NCI-H1092 (cell line): ENCODE data around the gene ANGPTL2.
A peak's percentile ranks its signal among the peaks of the same experiment; 100 is the strongest.

ENCODE experiments used
- DNase-seq: peaks from one replicate; lab custom pipeline; 2025; lab: John Stamatoyannopoulos, UW

The ANGPTL2 gene

DNA sequence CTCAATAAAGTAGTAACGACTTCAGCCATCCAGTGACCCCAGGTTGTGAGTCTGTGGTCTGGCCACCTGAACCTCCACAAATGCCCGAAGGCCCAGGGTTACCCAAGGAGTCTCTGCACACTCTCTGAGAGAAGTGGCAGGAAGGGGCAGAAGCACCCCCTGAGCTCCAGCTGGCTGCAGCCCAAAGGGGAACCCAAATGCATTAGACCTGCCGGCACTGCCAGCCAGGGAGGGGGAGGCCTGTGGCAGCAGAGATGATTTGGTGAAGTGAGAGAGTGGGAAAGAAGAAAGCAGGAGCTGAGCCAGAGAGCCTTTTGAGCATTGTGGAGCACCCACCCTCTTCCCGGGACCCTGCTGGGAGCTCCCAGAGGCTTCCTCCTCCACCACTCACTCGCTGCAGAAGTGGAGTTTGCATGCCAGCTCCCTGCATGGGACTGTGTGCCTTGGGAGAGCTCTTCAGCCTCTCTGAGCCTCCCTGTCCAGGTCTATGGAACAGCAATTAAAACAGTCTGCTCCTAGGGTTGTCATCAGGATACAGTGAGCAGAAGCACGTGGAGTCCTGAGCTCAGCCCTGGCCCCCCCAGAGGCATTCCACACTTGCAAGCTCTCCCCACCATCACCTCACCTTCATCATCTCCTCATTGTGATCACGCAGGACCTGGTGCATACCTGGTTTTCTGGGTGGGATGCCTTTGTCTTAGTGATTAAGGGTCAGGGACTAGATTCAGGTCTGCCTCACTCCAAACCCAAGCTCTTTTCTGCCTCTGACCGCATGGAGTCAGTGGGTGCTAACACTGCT lies 13.8 kb upstream of the ANGPTL2 start:
- DNase-seq, result no peak

GRCh38 chr9:127135056-127135745 lies 12.8 kb upstream of the ANGPTL2 start:
- DNase-seq, result no peak

GRCh38 chr9:127133739-127134167 lies 11.3 kb upstream of the ANGPTL2 start:
- no peak for DNase-seq

DNA sequence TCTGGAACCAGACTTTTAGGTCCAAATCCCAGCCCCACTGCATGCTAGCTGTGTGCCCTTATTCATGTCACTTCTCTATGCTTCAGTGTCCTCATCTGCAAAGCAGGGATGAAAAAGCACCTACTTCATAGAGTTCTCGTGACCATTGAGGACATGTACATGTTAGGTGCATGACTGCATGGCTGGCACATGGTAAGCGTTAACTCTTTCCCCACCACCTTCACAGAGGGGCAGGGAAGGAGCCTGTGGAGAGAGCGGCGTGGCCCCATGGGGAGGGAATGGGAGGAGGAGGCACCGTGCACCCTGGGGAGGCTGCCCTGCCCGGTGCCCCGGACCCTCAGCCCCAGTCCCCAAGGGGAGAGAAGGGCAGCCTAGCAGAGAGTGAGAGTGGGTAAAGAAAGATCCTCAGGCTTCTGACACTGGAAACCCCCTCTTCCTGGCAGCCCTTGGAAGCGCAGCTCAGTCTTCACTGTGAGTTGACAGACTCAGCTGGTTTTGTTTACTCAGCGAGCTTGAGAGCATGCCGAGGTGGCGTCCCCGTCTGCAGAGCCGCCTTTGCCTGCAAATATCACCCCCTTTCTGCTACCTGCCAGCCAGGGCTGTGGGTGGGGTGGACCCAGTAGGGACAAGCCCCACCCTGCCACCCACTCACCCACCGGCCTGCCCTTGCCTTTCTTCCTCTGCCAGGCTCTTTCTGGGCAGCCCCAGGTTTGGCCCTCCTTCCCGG lies 10.6 kb upstream of the ANGPTL2 start:
- DNase-seq, result peak; percentile 60

- no peak for DNase-seq
These were observed 9.9 kb upstream of the ANGPTL2 start for GRCh38 chr9:127132375-127132774.

DNA sequence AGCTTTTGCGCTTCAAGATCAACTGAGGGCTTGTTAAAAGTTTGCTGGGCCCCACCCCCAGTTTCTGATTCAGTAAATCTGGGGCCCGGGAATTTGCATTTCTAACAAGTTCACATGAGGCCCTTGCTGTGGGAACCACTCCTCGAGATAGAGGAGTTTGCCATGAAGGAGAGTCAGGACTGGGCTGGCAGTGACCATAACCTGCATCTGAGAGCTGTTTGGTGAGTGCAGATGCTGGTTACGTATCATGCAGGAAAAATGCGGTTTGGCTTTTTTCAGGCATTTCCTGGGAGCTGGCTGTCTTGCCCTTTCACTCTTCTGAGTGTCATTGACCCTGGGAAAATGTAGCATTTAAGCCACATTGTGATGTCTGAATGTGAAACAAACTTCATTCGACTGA lies 9.4 kb upstream of the ANGPTL2 start:
- DNase-seq, result no peak

- DNase-seq, result peak; percentile 50
These were observed 8.5 kb upstream of the ANGPTL2 start for GRCh38 chr9:127130661-127131538.

DNA sequence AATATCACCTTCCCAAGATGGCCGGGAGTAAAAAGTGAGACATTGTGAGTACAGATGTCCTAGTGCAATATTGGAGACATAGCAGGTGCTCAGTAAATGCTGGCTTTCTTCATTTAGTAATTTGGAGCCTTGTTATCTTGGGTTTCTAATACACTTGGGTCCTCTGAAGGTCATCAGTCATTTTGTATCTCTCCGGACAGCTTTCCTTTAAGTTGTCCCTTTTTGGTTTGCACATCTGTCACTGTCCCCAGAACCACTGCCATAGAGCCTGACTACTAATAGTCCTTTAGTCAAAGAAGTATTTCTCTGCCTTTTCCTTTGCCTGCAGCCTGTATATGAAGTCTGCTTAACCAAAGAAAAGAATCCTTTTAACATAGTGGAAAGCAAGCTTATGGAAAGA lies 7.8 kb upstream of the ANGPTL2 start:
- no peak for DNase-seq

DNA sequence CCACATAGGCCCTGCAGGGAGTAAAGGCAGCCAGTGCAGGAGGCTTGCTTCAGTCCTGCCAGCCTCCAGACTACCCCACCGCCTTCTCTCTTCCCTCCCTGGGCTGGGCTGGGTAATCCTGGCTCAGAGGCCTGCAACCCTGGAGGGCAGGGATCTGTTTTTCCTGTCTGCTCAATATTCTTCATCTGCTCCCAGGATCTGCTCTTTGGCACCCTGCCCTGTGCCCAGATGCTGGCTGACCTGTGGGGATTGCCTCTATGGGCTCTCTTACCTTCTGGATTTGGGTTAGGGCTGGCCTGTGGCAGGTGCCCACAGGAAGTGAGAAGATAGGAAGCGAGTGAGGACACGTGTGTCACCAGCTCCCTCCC lies 7.3 kb upstream of the ANGPTL2 start:
- DNase-seq, result no peak

DNA sequence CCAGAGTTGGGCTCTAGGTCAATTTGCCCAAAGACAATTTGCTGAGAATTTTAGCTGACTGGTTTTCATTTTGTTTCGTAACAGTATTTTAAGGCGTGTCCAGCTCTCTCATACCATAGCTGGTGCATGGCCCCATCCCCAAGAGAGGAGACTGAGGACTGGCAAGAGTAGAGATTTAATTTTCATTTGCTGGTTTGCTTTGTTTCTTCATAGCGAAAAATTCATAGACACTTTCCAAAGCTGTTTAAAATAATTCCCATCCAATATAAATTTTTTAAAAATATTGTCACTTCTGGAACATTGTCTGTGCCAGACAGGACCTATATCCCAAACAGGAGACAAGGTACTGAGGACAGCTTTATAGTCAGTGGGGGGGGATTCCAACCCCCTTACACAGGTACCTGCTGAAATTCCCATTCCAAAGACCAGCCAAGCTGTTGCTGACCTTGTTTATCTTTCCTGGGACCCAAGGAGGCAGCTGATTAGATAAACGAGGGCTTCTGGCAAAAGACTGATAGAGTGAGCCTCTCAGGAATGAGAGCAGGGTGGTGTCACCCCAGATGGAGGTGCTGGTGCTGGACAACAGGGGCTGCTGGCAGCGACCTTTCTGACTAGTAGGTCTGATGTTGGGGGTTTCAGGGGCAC lies 6.8 kb upstream of the ANGPTL2 start:
- no peak for DNase-seq

GRCh38 chr9:127128341-127129072 lies 6.1 kb upstream of the ANGPTL2 start:
- DNase-seq, result no peak

DNA sequence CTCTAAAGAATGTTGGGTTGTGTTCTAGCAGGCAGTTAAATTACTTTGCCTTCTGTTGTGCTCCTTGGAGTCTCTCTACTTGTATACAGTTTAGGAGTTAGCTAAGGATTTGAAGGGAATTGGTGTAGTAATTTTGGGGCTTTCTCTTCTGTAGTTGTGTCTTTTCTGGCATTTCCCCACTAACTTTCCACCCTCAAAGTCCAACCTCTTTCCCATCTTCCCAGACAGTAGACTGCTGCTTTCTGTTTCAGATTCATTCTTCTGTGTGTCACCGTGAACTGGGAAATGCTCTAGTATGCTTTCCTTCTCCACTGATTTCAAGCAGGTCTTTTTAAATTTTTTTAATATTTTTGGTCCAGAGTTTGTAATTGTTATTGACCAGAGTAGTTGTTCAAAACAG lies 4.5 kb upstream of the ANGPTL2 start:
- no peak for DNase-seq

DNA sequence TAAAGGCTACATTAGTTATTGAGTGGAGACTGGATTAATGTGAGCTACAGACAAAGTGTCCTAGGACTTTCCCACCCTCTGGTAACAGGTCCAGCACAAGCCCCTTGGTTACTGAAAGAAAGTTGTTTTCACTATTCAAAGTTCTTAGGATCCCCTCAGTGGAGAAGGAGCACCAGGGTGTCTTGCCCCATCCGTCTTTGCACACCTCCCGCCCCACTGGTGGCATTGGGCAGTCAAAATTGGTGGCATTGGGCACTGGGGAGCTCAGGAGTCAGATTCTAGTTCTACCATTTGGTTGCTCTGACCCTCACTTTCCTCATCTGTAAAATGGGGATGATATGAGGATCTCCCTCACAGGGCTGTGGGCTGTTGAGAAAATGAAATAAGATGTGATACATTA lies 2.4 kb upstream of the ANGPTL2 start:
- no peak for DNase-seq

GRCh38 chr9:127124111-127124531 lies 1.7 kb upstream of the ANGPTL2 start:
- no peak for DNase-seq

- peak; percentile 49 for DNase-seq
These were observed 842 bp upstream of the ANGPTL2 start for GRCh38 chr9:127123064-127123890.

GRCh38 chr9:127121628-127122175 lies 733 bp downstream of the ANGPTL2 start:
- no peak for DNase-seq

DNA sequence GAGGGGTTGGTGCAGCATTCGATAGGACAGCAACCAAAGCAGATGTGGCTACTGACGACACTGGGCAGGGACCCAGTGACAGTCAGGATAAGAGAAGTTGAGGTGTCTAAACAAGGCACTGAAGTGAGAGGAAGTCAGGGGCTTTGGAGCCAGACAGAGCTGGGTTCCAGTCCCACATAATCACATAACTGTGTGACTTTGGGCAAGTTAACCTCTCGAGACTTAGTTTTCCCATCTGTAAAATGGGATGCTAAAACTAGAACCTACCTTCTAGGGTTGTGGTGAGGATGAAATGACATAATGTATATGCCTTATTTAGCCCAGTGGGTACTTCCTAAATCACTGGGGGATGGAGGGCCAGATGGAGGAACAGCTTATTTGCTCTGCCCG lies 3.1 kb downstream of the ANGPTL2 start:
- no peak for DNase-seq

GRCh38 chr9:127118597-127119319 lies 3.7 kb downstream of the ANGPTL2 start:
- DNase-seq, result no peak

DNA sequence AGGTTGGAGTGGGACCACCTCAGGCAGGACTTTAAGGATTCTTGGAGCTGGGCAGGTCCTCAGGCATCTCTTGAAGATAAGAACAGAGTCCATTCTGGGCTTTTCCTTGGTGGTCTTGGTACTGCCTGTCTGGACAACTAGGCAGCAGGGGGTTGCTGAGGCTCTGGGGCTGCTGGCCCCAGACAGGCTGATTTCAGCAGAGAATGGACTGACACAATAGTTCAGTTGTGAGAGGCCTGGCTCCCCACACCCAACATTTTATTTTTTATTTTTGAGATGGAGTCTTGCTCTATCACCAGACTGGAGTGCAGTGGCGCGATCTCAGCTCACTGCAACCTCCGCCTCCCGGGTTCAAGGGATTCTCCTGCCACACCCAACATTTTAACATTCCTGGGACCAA lies 4.6 kb downstream of the ANGPTL2 start:
- no peak for DNase-seq
